ENCODE data around the gene CFAP74. TPM values are rescaled to one million over a fixed set of nuclear protein-coding genes. Genes with fewer than 3 reads are reported as not detected.

CFAP74 gene
- total RNA-seq, 1 donor from 2014 or later, result 0.41 TPM

Other genes with a start within 250 kb of the CFAP74 start
- gene NADK, start 225.3 kb downstream of the CFAP74 start, total RNA-seq, result 23.2 TPM
- gene GNB1, start 112.7 kb downstream of the CFAP74 start, total RNA-seq, result 154 TPM
- not detected for gene CALML6, start 88.5 kb downstream of the CFAP74 start, total RNA-seq
- gene TMEM52, start 84.5 kb downstream of the CFAP74 start, total RNA-seq, result 1.6 TPM
- gene GABRD, start 15.6 kb upstream of the CFAP74 start, total RNA-seq, result 2.0 TPM
- 58.7 TPM for gene PRKCZ, start 46.6 kb upstream of the CFAP74 start, total RNA-seq
- 19.2 TPM for gene FAAP20, start 191.0 kb upstream of the CFAP74 start, total RNA-seq
- gene SKI, start 224.5 kb upstream of the CFAP74 start, total RNA-seq, result 15.5 TPM